Panc1 (cell line): ENCODE results near the gene UCMA.

Experiments
- CTCF ChIP-seq: fragments of 450-650 bp; IDR thresholded peaks from 2 replicates; pipeline ENCODE4 v1.5.1; 2017; ENCODE audit warnings: mild to moderate bottlenecking
- POLR2AphosphoS5 ChIP-seq: IDR thresholded peaks from 2 replicates; pipeline ENCODE4 v1.6.1; 2012; ENCODE audit warnings: mild to moderate bottlenecking, low read depth, low read length, moderate library complexity
- REST ChIP-seq, 2 experiments: IDR thresholded peaks; 2 replicates each; pipeline ENCODE4 v1.6.1; 2011 to 2012; ENCODE audit warnings: low read depth in 2 of 2, control low read depth in 1 of 2, low read length in 1 of 2, mild to moderate bottlenecking in 1 of 2, moderate library complexity in 1 of 2; ENCODE audit not compliant: insufficient read depth in 1 of 2
- SIN3A ChIP-seq: IDR thresholded peaks from 2 replicates; pipeline ENCODE4 v1.6.1; 2012; ENCODE audit warnings: low read depth, mild to moderate bottlenecking, low read length, moderate library complexity, borderline replicate concordance; ENCODE audit not compliant: insufficient read depth
- TCF7L2 ChIP-seq: IDR thresholded peaks from 2 replicates; pipeline ENCODE4 v1.6.1; 2011; ENCODE audit warnings: mild to moderate bottlenecking, low read depth, low read length, inconsistent platforms

- TF ChIP-seq POLR2AphosphoS5 (no peak), CTCF (no peak), SIN3A (no peak), REST (IDR thresholded peaks at IDR 0.05; ENCODE audit: insufficient read depth in 1 of 2, low read depth in 2 of 2, low read length in 1 of 2) (no peak), TCF7L2 (no peak)
Observed at GRCh38 chr10:13223241-13223640, 10.9 kb downstream of the UCMA start.
